ENCODE measurements around the gene C4A. TPM values are rescaled to one million over a fixed set of nuclear protein-coding genes. Genes with fewer than 3 reads are reported as not detected.

The C4A gene
- total and polyA plus RNA-seq, 10 of the 15 experiments (the other 5 are each of a cell fraction or from before 2014, with no cell fraction given), result 0.13 to 5.4 (median 0.88) TPM; not detected in 1

DNA sequence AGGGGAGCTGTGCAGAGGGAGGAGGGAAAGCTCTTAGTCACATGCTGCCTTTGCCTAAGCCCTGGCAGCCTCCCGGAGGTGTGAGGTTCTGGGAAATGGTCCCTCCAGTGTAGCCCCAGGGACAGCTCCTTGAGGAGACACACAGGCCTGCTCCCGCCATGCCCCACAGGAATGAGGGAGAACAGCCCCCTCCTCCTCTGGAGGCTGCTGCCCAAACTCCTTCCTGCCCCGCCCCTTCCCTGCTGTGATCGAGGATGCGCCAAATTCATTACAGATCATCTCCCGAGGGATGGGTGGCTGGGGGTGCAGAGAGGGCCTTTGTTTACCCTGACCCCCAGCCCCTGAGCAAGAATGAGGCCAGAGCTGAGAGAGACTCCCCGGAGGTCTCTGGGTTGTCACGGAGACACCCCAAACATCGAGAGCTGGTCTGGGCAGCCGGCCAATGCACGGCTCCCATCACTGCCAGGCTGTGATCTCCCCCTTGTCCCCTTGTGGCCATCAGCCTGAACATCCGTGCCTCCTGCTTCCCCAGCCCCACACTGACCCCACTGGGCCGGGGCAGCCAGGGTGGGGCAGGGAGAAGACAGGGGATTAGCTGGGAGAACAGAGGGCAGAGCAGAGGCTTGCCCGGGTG lies 64.7 kb downstream of the C4A start:
- Histone ChIP-seq H3K9me3 (replicated peaks; ENCODE audit: control insufficient read depth, insufficient read depth, low read length) (no peaks in the 10 kb centered on the region), H3K27ac (ENCODE audit: control insufficient read depth, insufficient read depth) (no peak overlapping the region), H3K36me3 (ENCODE audit: control insufficient read depth in 2 of 2, insufficient read depth in 2 of 2, low read length in 1 of 2) (no peaks in the 10 kb centered on the region), H3K27me3 (replicated peaks in 1 of 2; ENCODE audit: control insufficient read depth in 2 of 2, insufficient read depth in 2 of 2, low read length in 1 of 2) (peaks cover 0 to 1% of the 10 kb centered on the region in 2 experiments; a peak in 2 of 4 replicates), H2AFZ (ENCODE audit: control insufficient read depth, low read depth, low read length) (no peak overlapping the region), H3K79me2 (ENCODE audit: control insufficient read depth, insufficient read depth, low read length) (no peaks in the 10 kb centered on the region), H3K4me3 (no peak overlapping the region), H3K4me1 (ENCODE audit: control insufficient read depth, insufficient read depth, low read length) (no peaks in the 10 kb centered on the region), H3K9ac (ENCODE audit: control insufficient read depth, insufficient read depth, low read length) (no peak overlapping the region), H4K20me1 (ENCODE audit: control insufficient read depth, insufficient read depth) (no peaks in the 10 kb centered on the region), H3K4me2 (ENCODE audit: control insufficient read depth, insufficient read depth) (no peak overlapping the region)
- TF ChIP-seq, protein P1, sequence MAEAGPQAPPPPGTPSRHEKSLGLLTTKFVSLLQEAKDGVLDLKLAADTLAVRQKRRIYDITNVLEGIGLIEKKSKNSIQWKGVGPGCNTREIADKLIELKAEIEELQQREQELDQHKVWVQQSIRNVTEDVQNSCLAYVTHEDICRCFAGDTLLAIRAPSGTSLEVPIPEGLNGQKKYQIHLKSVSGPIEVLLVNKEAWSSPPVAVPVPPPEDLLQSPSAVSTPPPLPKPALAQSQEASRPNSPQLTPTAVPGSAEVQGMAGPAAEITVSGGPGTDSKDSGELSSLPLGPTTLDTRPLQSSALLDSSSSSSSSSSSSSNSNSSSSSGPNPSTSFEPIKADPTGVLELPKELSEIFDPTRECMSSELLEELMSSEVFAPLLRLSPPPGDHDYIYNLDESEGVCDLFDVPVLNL (IDR thresholded peaks at IDR 0.05; ENCODE audit: low read depth, low read length), result no peak
- TF ChIP-seq NRF1 (conservative IDR thresholded peaks at IDR 0.05; ENCODE audit: low read depth, low read length) (no peak), MTA2 (IDR thresholded peaks at IDR 0.05; ENCODE audit: low read depth) (no peak), CHD4 (IDR thresholded peaks at IDR 0.05) (no peak), BCL11A (IDR thresholded peaks at IDR 0.05; ENCODE audit: low read depth, low read length) (no peak), ZNF622 (IDR thresholded peaks at IDR 0.05) (no peak)
- TF ChIP-seq, protein P2, sequence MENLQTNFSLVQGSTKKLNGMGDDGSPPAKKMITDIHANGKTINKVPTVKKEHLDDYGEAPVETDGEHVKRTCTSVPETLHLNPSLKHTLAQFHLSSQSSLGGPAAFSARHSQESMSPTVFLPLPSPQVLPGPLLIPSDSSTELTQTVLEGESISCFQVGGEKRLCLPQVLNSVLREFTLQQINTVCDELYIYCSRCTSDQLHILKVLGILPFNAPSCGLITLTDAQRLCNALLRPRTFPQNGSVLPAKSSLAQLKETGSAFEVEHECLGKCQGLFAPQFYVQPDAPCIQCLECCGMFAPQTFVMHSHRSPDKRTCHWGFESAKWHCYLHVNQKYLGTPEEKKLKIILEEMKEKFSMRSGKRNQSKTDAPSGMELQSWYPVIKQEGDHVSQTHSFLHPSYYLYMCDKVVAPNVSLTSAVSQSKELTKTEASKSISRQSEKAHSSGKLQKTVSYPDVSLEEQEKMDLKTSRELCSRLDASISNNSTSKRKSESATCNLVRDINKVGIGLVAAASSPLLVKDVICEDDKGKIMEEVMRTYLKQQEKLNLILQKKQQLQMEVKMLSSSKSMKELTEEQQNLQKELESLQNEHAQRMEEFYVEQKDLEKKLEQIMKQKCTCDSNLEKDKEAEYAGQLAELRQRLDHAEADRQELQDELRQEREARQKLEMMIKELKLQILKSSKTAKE (IDR thresholded peaks at IDR 0.05; ENCODE audit: low read depth, poor library complexity, severe bottlenecking), result no peak
- TF ChIP-seq, protein P3, sequence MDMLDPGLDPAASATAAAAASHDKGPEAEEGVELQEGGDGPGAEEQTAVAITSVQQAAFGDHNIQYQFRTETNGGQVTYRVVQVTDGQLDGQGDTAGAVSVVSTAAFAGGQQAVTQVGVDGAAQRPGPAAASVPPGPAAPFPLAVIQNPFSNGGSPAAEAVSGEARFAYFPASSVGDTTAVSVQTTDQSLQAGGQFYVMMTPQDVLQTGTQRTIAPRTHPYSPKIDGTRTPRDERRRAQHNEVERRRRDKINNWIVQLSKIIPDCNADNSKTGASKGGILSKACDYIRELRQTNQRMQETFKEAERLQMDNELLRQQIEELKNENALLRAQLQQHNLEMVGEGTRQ (IDR thresholded peaks at IDR 0.05; ENCODE audit: borderline replicate concordance, low read depth, low read length), result no peak
- 32% methylated on average over 14 of the region's 14 CpGs for WGBS (ENCODE audit: insufficient coverage, insufficient replicate concordance, low lambda C conversion rate, missing lambda C conversion rate)
- ATAC-seq (no peak), FAIRE-seq (no peak), DNase-seq (ENCODE audit: low read depth, low spot score) (no peak)
- no TSS peak for BruUV-seq (replicated peaks)
- POLR2A ChIA-PET, result no interaction called here
- in situ Hi-C loops (cut with MboI), result no loop called here
- RAD21 ChIA-PET (ENCODE audit: unreplicated experiment), result no interaction called here
- CTCF ChIA-PET, result interaction anchor here (0.6 to 1.3 kb wide), 3 partner anchors 17 to 108 kb away, joined by 3 to 4 read pairs (median 3); partner anchors contain the start of gene SKIC2
- SMC1A ChIA-PET (ENCODE audit: uncharacterized antibody, unreplicated experiment), result no interaction called here
- intact Hi-C loops (cut with micrococcal nuclease; ENCODE audit: unreplicated experiment), result loop anchor here (10.0 kb wide), 1 partner anchor 108 kb away; the partner anchor contains the start of genes PPT2 and PRRT1

Data from GM12878 (cell line).